Naive thymus-derived CD4-positive, alpha-beta T cell (primary cell): ENCODE results near the gene FUT3. TPM values are rescaled to one million over a fixed set of nuclear protein-coding genes. Genes with fewer than 3 reads are reported as not detected.

ENCODE experiments used
- ATAC-seq: fragments of 150-1000 bp; cut with Tn5 transposase; 2 replicates; pipeline ENCODE4 v1.10.0; 2021; ENCODE audit warnings: mild to moderate bottlenecking, moderate library complexity
- CTCF ChIA-PET: fragments of 350-600 bp; sonication (Branson Sonifier 250); formaldehyde crosslinking; loops from one replicate; lab custom pipeline; 2021; ENCODE audit warnings: antibody characterized with exemption; lab: Charles Lee
- POLR2A ChIA-PET: fragments of 350-600 bp; sonication (Branson Sonifier 250); formaldehyde crosslinking; loops from one replicate; lab custom pipeline; 2021; ENCODE audit warnings: antibody characterized with exemption, inconsistent platforms; lab: Charles Lee
- DNase-seq, 9 donors: peaks; one replicate each; pipeline versions ENCODE4 v3.0.0 to v3.0.0-alpha.2; 2020 to 2022; ENCODE audit warnings: mixed read lengths in 1 of 9
- H3K27ac ChIP-seq: one replicate; pipeline ENCODE4 v1.7.0; 2013; ENCODE audit warnings: mild to moderate bottlenecking, low read depth, low read length, moderate library complexity
- H3K27me3 ChIP-seq, 2 donors: one replicate each; pipeline ENCODE4 v1.7.0; 2013; ENCODE audit warnings: low read length in 2 of 2, mild to moderate bottlenecking in 2 of 2, moderate library complexity in 2 of 2; ENCODE audit not compliant: control insufficient read depth in 2 of 2, insufficient read depth in 2 of 2
- H3K36me3 ChIP-seq, 3 experiments: 1 replicate in 2 of 3; 2 replicates in 1 of 3; pipeline ENCODE4 v1.7.0; 2013; ENCODE audit warnings: low read length in 3 of 3, mild to moderate bottlenecking in 3 of 3, moderate library complexity in 1 of 3; ENCODE audit not compliant: insufficient read depth in 3 of 3, control insufficient read depth in 2 of 3
- H3K4me1 ChIP-seq, 2 donors: one replicate each; pipeline ENCODE4 v1.7.0; 2013; ENCODE audit warnings: low read length in 2 of 2, mild to moderate bottlenecking in 2 of 2, moderate library complexity in 1 of 2; ENCODE audit not compliant: control insufficient read depth in 2 of 2, insufficient read depth in 2 of 2
- H3K4me3 ChIP-seq: 2 replicates; pipeline ENCODE4 v1.7.0; 2013; ENCODE audit warnings: mild to moderate bottlenecking, low read length
- H3K9me3 ChIP-seq, 3 experiments: 1 replicate in 2 of 3; 2 replicates in 1 of 3; pipeline ENCODE4 v1.7.0; 2013; ENCODE audit warnings: low read length in 3 of 3; ENCODE audit not compliant: control insufficient read depth in 2 of 3
- H3K27ac Mint-ChIP-seq, 9 donors: one replicate each; pipeline ENCODE4 v1.8.0; 2020 to 2022; ENCODE audit warnings: mixed read lengths in 9 of 9, mild to moderate bottlenecking in 8 of 9, moderate library complexity in 5 of 9, inconsistent platforms in 2 of 9
- H3K27me3 Mint-ChIP-seq, 5 donors: one replicate each; pipeline ENCODE4 v1.8.0; 2021 to 2022; ENCODE audit warnings: mixed read lengths in 5 of 5, mild to moderate bottlenecking in 1 of 5
- H3K36me3 Mint-ChIP-seq, 5 donors: one replicate each; pipeline ENCODE4 v1.8.0; 2020 to 2022; ENCODE audit warnings: mixed read lengths in 5 of 5, mild to moderate bottlenecking in 3 of 5, inconsistent platforms in 1 of 5
- H3K4me1 Mint-ChIP-seq, 7 donors: one replicate each; pipeline ENCODE4 v1.8.0; 2020 to 2022; ENCODE audit warnings: mixed read lengths in 7 of 7, mild to moderate bottlenecking in 3 of 7, inconsistent platforms in 1 of 7
- H3K4me3 Mint-ChIP-seq, 10 donors: one replicate each; pipeline ENCODE4 v1.8.0; 2020 to 2022; ENCODE audit warnings: mild to moderate bottlenecking in 10 of 10, mixed read lengths in 10 of 10, moderate library complexity in 6 of 10, inconsistent platforms in 2 of 10
- H3K9me3 Mint-ChIP-seq, 11 donors: one replicate each; pipeline ENCODE4 v1.8.0; 2020 to 2022; ENCODE audit warnings: mixed read lengths in 11 of 11, mild to moderate bottlenecking in 4 of 11, inconsistent platforms in 1 of 11, moderate library complexity in 1 of 11
- intact Hi-C, 2 donors: fragments of 100-400 bp; cut with micrococcal nuclease; formaldehyde crosslinking; loops; one replicate each; pipeline ENCODE4 v1.15.1; 2023
- polyA plus RNA-seq, 2 donors: library from polyadenylated mRNA; unstranded; fragments of 300-500 nt; fragmentation: Illumina TruSeq; gene quantifications; one replicate each; pipeline ENCODE4 v1.2.3, GENCODE V29; 2021
- total RNA-seq, 6 experiments: library from RNA in 5 of 6; stranded (reverse) in 5 of 6; gene quantifications; 1 replicate in 5 of 6; 2 replicates in 1 of 6; pipeline ENCODE4 v1.2.3 and lab custom pipeline; 2021 to 2026

FUT3 gene
- total and polyA plus RNA-seq, 7 experiments from 2014 or later: 0.29 to 0.45 TPM; not detected in 5

DNA sequence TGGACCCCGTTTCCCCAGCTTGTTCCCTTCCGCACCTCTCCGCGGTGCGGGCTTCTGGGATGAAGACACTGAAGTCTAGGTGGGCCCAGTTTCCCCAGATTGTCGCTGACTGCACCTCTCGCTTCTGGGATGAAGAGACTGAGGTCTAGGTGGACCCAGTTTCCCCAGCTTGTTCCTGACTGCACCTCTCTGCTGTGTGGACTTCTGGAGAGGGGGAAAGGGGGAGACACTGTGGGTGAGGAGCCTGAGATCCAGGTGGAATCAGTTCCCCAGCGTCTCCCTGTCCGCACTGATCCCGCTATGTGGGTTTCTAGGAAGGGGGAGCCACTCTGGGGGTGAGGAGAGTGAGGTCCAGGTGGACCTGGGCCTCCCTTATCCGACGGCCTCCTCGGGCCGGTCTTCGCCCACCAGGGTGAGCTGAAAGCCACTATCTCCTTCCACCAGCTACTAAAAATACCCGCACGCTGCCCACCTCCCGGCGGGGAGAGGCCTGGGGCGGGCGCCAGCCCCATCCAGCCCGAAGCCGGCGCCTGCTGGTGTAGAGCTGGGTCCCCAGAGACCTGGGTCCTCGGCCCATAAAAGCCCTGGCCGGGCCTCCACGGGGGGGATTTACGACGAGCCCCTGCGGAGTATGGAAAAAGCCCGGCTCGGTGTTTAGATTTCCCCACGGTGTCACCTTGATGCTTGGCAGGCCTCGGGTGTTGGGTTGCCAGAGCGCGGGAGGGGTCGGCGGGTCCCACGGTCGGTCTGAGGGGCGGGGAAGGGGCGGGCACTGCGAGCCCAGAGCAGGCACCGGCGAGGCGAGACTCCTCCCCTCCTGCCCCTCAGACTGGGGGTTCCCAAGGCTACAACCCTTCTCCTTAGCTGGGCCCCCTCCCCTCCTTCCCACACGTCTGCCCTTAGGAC lies 22.3 kb downstream of the FUT3 start:
- peaks cover 0 to 9% (median 0%) of the 10 kb centered on the region in 5 donors for H3K27me3 Mint-ChIP-seq
- POLR2A ChIA-PET: interaction anchor here (0.7 to 3.5 kb wide), 11 partner anchors 20 to 371 kb away, joined by 3 to 43 read pairs (median 4); partner anchors contain the start of genes CATSPERD, DUS3L, LONP1 and NDUFA11
- H3K27me3 ChIP-seq: no peaks in the 10 kb centered on the region
- peak overlapping the region; percentile 80 for H3K27ac ChIP-seq
- H3K36me3 Mint-ChIP-seq: no peaks in the 10 kb centered on the region
- no peaks in the 10 kb centered on the region for H3K36me3 ChIP-seq
- DNase-seq (peak in 5 of 9 donors; percentile 6 to 44 (median 15)), ATAC-seq (no peak)
- H3K4me3 ChIP-seq: peak overlapping the region; percentile 76
- peaks cover 0 to 1% (median 0%) of the 10 kb centered on the region in 11 donors for H3K9me3 Mint-ChIP-seq
- peaks cover 5 to 19% (median 10%) of the 10 kb centered on the region in 7 donors for H3K4me1 Mint-ChIP-seq
- intact Hi-C loops: loop anchor here (1.0 to 5.0 kb wide), 9 partner anchors 25 to 533 kb away; partner anchors contain the start of genes VMAC (in 2 of the 2), CATSPERD (in 1 of the 2), CLPP (in 1 of the 2) and DUS3L (in 1 of the 2)
- no peaks in the 10 kb centered on the region for H3K9me3 ChIP-seq
- CTCF ChIA-PET: interaction anchor here (0.7 to 3.8 kb wide), 6 partner anchors 10 to 194 kb away, joined by 3 to 20 read pairs (median 4); partner anchors contain the start of genes FUT6 and NRTN
- H3K4me1 ChIP-seq: peaks cover 10 to 17% of the 10 kb centered on the region in 2 donors
- peak overlapping the region; percentile 91 to 100 (median 97) for H3K4me3 Mint-ChIP-seq
- peak overlapping the region; percentile 94 to 100 (median 97) for H3K27ac Mint-ChIP-seq

DNA sequence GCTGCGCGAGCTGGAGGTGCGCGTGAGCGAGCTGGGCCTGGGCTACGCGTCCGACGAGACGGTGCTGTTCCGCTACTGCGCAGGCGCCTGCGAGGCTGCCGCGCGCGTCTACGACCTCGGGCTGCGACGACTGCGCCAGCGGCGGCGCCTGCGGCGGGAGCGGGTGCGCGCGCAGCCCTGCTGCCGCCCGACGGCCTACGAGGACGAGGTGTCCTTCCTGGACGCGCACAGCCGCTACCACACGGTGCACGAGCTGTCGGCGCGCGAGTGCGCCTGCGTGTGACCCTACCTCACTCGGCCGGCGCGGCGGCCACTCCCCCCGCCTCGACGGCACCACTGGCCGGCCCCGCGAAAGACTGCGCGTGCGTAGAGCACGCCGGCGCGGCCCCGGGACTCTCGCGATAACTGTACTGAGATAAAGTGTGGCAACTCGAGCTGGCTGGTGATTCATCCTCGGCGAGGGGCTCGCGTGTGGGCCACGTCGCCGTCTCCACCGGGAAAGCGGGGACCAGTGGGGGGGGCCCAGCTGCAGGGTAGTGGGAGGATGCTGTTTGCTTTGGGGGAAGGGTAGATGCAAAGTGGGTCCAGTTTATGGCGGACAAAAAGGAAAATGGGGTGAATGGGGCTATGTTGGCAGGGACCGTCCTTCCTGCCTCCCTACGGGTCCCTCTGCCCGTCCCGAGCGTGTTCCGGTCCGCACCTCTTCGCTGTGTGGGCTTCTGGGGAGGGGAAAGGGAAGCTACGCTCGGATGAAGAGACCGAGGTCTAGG lies 23.2 kb downstream of the FUT3 start:
- ChIA-PET CTCF (interaction anchor here (0.5 to 3.8 kb wide), 9 partner anchors 11 to 382 kb away, joined by 3 to 20 read pairs (median 4); partner anchors contain the start of genes FUT6 and NRTN), POLR2A (interaction anchor here (0.6 to 3.5 kb wide), 17 partner anchors 18 to 372 kb away, joined by 3 to 43 read pairs (median 3); partner anchors contain the start of genes CATSPERD, DUS3L, LONP1 and NDUFA11)
- Mint-ChIP-seq H3K36me3 (no peaks in the 10 kb centered on the region), H3K27me3 (peaks cover 0 to 6% (median 0%) of the 10 kb centered on the region in 5 donors), H3K9me3 (peaks cover 0 to 1% (median 0%) of the 10 kb centered on the region in 11 donors), H3K4me1 (peaks cover 5 to 19% (median 10%) of the 10 kb centered on the region in 7 donors), H3K27ac (peak overlapping the region; percentile 94 to 100 (median 97)), H3K4me3 (peak overlapping the region; percentile 91 to 100 (median 97))
- ATAC-seq (peak; percentile 90), DNase-seq (peak; percentile 91 to 98 (median 94))
- H3K4me1 ChIP-seq: peaks cover 10 to 17% of the 10 kb centered on the region in 2 donors
- intact Hi-C loops: loop anchor here (1.0 to 5.0 kb wide), 9 partner anchors 24 to 534 kb away; partner anchors contain the start of genes VMAC (in 2 of the 2), CATSPERD (in 1 of the 2), CLPP (in 1 of the 2) and DUS3L (in 1 of the 2)
- H3K27ac ChIP-seq: peak overlapping the region; percentile 80
- H3K36me3 ChIP-seq: no peaks in the 10 kb centered on the region
- peak overlapping the region; percentile 76 for H3K4me3 ChIP-seq
- no peaks in the 10 kb centered on the region for H3K9me3 ChIP-seq
- no peaks in the 10 kb centered on the region for H3K27me3 ChIP-seq

- no peaks in the 10 kb centered on the region for H3K9me3 ChIP-seq
- ATAC-seq (no peak), DNase-seq (no peak)
- POLR2A ChIA-PET: interaction anchor here (0.6 to 3.5 kb wide), 14 partner anchors 17 to 373 kb away, joined by 3 to 43 read pairs (median 4); partner anchors contain the start of genes CATSPERD, DUS3L, LONP1 and NDUFA11
- Mint-ChIP-seq H3K4me3 (peak overlapping the region; percentile 79 to 98 (median 90)), H3K9me3 (peaks cover 0 to 1% (median 0%) of the 10 kb centered on the region in 11 donors), H3K27me3 (peaks cover 0 to 6% (median 0%) of the 10 kb centered on the region in 5 donors), H3K4me1 (peaks cover 5 to 19% (median 10%) of the 10 kb centered on the region in 7 donors), H3K27ac (peak overlapping the region; percentile 76 to 97 (median 92)), H3K36me3 (no peaks in the 10 kb centered on the region)
- intact Hi-C loops: loop anchor here in 1 of 2 donors (5.0 kb wide), 1 partner anchor 535 kb away; the partner anchor contains the start of gene CLPP
- CTCF ChIA-PET: interaction anchor here (0.5 to 3.8 kb wide), 6 partner anchors 23 to 382 kb away, joined by 3 to 20 read pairs (median 6); partner anchors contain the start of gene NRTN
- no peaks in the 10 kb centered on the region for H3K36me3 ChIP-seq
- H3K4me1 ChIP-seq: peaks cover 10 to 17% of the 10 kb centered on the region in 2 donors
- no peaks in the 10 kb centered on the region for H3K27me3 ChIP-seq
- peak overlapping the region; percentile 80 for H3K27ac ChIP-seq
- H3K4me3 ChIP-seq: peak overlapping the region; percentile 29
These were observed 23.8 kb downstream of the FUT3 start for GRCh38 chr19:5827342-5827890.

DNA sequence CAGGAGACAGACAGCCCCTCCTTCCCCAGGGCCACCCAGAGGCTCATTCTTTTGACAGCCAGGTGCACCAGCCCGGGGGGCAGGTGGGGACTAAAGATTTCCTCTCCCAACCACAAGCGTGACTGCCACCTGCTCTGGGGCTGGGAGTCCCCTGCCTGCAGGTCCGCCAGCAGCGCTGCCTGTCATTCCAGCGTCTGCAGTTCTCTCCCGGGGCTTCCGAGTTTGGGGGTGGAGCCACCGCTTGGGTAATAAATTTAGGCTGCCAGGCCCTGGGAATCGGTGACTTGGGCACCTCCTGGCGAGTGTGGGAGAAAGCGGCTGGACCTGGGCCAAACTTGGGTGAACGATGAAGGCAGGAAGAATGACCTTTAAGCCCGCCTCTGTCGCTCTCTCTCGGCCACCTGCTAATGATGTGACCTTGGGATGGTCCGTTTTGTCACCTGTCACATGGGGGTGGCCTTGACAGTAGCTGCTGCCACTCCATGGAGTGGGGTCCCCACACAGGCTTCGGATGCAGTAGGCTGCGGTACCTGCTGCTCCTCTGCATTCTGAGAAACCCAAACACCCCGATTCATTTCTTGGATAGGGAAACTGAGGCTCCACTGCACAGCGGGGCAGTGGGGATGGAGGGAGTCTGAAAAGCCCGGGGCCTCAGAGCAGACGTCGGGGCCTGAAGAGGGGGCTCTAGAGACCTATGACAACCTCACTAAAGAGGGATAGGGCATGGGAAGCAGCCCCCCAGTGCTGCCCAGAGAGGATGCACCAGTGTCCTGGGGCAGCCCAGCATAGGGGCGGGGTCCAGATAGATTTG lies 24.5 kb downstream of the FUT3 start:
- Histone ChIP-seq H3K4me1 (peaks cover 10 to 17% of the 10 kb centered on the region in 2 donors), H3K27me3 (no peaks in the 10 kb centered on the region), H3K36me3 (no peaks in the 10 kb centered on the region), H3K27ac (peak overlapping the region; percentile 55), H3K9me3 (no peaks in the 10 kb centered on the region), H3K4me3 (no peak overlapping the region)
- POLR2A ChIA-PET: interaction anchor here (1.1 to 3.5 kb wide), 7 partner anchors 16 to 373 kb away, joined by 3 to 43 read pairs (median 9); partner anchors contain the start of genes DUS3L, NDUFA11, NRTN and SAFB
- CTCF ChIA-PET: interaction anchor here (1.3 to 3.8 kb wide), 2 partner anchors 23 to 29 kb away, joined by 6 to 20 read pairs; partner anchors contain the start of gene NRTN
- Mint-ChIP-seq H3K36me3 (no peaks in the 10 kb centered on the region), H3K27ac (peak overlapping the region; percentile 76 to 97 (median 92)), H3K9me3 (peaks cover 0 to 1% (median 0%) of the 10 kb centered on the region in 11 donors), H3K4me1 (peaks cover 5 to 19% (median 10%) of the 10 kb centered on the region in 7 donors), H3K4me3 (peak overlapping the region; percentile 79 to 98 (median 90)), H3K27me3 (peaks cover 0 to 4% (median 0%) of the 10 kb centered on the region in 5 donors)
- ATAC-seq (no peak), DNase-seq (peak in 5 of 9 donors; percentile 19 to 67 (median 23))
- intact Hi-C loops: loop anchor here in 1 of 2 donors (5.0 kb wide), 1 partner anchor 536 kb away; the partner anchor contains the start of gene CLPP

GRCh38 chr19:5825178-5825577 lies 26.1 kb downstream of the FUT3 start:
- no peaks in the 10 kb centered on the region for H3K36me3 ChIP-seq
- Mint-ChIP-seq H3K36me3 (no peaks in the 10 kb centered on the region), H3K4me1 (peaks cover 5 to 19% (median 11%) of the 10 kb centered on the region in 7 donors), H3K27me3 (peaks cover 0 to 4% (median 0%) of the 10 kb centered on the region in 5 donors), H3K9me3 (peaks cover 0 to 2% (median 0%) of the 10 kb centered on the region in 11 donors), H3K4me3 (no peak overlapping the region), H3K27ac (peak overlapping the region in 2 of 9 donors; percentile 30 to 76)
- ChIA-PET CTCF (interaction anchor here (3.8 kb wide), 1 partner anchor 21 kb away, joined by 20 read pairs; the partner anchor contains the start of gene NRTN), POLR2A (no interaction called here)
- H3K27ac ChIP-seq: no peak overlapping the region
- intact Hi-C loops: loop anchor here in 1 of 2 donors (5.0 kb wide), 1 partner anchor 537 kb away; the partner anchor contains the start of gene CLPP
- H3K4me1 ChIP-seq: peaks cover 10 to 17% of the 10 kb centered on the region in 2 donors
- H3K4me3 ChIP-seq: no peak overlapping the region
- H3K9me3 ChIP-seq: no peaks in the 10 kb centered on the region
- ATAC-seq (no peak), DNase-seq (no peak)
- H3K27me3 ChIP-seq: no peaks in the 10 kb centered on the region
